22Rv1 (cell line): Measurements from ENCODE around the gene METTL13.

ENCODE experiments used
- H3K27ac ChIP-seq: fragments of 450-650 bp; 2 replicates; pipeline ENCODE4 v1.5.1; 2017
- ZFX ChIP-seq: fragments of 450-650 bp; IDR thresholded peaks from 2 replicates; pipeline ENCODE4 v1.6.1; 2017; ENCODE audit warnings: antibody characterized with exemption, borderline replicate concordance
- TF ChIP-seq, protein P1 (sequence below): fragments of 450-650 bp; IDR thresholded peaks from 2 replicates; pipeline ENCODE4 v1.5.1; 2017; ENCODE audit warnings: mild to moderate bottlenecking

METTL13 gene

DNA sequence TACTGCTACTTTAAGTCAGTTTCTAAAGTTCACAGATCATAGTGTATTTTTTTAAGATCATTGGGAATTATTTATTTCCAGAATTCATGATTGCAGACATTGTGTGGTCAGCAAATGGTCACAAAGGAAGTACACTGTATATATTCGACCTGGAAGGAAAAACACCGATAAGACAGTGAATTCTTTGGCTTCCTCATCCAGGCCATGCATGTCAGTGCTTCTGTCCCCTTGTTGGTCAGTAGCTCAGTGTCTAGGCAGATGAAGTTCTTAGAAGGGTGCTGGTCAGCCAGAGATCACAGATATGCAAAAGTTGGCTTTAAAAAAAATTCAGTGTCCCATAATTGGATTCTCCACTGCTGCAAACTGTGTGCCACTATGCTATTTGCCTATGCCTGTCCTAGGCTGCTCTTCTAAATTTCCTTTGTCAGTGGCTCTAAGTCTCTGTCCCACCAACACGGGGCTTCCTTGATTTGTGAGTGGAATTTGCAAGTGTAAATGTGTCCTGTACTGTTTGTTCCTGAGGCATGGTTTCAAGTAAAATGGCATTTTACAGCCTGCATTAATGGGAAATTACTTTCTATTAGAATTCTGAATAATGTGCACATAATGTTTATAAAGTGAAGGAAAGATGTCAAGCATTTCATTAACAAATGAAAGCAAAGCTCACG, 27.6 kb upstream of the METTL13 start:
- H3K27ac ChIP-seq = no peak overlapping the region
- no peak for TF ChIP-seq ZFX
- TF ChIP-seq, protein P1, sequence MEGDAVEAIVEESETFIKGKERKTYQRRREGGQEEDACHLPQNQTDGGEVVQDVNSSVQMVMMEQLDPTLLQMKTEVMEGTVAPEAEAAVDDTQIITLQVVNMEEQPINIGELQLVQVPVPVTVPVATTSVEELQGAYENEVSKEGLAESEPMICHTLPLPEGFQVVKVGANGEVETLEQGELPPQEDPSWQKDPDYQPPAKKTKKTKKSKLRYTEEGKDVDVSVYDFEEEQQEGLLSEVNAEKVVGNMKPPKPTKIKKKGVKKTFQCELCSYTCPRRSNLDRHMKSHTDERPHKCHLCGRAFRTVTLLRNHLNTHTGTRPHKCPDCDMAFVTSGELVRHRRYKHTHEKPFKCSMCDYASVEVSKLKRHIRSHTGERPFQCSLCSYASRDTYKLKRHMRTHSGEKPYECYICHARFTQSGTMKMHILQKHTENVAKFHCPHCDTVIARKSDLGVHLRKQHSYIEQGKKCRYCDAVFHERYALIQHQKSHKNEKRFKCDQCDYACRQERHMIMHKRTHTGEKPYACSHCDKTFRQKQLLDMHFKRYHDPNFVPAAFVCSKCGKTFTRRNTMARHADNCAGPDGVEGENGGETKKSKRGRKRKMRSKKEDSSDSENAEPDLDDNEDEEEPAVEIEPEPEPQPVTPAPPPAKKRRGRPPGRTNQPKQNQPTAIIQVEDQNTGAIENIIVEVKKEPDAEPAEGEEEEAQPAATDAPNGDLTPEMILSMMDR = no peak

DNA sequence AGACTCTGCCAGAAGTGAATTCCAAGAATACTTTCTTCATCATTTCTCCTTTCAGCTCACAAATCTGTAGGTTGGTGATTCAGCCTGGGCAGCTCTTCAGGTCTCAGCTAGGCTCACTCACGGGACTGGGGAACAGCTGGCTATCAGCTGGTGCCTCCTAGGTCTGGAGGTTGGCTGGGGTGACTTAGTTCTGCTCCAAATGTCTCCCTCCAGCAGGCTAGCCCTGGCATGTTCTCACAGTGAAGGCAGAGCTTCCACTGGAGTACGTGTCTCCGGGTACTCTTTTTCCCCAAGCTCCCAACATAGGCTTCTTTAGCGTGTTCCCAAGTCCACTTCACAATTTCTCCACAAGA, 27.1 kb upstream of the METTL13 start:
- TF ChIP-seq, protein P1 = no peak
- TF ChIP-seq ZFX = no peak
- H3K27ac ChIP-seq = no peak overlapping the region

DNA sequence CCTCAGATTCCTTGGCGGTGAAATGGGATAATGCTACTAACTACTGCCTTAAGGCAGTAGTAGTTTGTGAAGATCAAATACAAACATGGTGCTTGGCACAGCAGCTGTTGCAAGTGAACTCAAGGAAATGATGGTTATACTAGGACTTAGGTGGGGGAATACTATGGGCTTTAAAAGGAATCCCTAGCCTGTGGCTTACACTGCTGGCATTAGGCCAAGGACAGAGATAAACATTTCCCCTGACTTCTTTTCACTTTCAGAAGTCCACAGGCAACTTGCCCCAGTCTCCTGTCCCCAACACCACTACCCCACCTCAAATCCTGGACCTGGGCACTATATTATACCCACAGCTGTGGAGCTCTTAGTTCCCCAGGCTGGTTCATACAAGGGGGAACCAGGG, 26.5 kb upstream of the METTL13 start:
- no peak for TF ChIP-seq ZFX
- TF ChIP-seq, protein P1 = no peak
- H3K27ac ChIP-seq = no peak overlapping the region

DNA sequence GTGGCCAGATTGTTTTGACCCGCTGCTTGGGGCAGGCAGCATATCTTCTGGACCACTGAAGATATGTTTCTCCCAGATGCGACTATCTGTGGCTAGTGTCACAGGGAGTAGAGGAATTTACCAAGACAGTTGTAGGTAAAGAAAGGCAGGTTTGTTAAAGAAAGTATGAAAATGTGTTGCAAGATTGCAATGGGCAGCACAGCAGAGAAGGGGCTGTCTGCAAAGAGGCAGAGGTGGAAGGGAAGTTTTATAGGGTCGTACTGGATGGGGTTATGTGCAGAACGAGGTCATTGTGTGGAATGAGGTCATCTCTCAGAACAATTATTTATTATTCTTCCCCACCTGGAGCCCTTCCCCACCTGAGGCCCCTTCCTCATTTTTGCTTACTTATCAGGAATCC, 24.6 kb upstream of the METTL13 start:
- no peak for TF ChIP-seq ZFX
- TF ChIP-seq, protein P1 = no peak
- H3K27ac ChIP-seq = no peak overlapping the region

DNA sequence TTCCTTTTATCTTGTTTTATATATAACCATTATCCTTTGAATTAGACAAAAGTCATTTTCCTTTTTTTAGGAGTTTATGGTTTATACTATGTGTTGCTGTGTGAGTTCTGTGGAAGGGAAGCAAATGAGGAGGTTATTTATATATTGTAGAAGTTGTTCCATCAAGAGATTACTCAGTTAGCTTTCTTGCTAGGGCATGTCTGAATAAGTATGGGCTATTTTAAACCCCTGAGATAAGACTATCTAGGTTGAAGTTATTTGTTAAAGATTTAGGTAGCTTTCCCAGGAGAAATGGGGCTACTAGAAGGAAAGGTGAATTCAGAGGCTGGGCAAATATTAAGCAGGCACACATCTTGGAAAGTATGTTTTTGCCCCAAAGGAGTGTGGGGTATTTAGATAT, 23.4 kb upstream of the METTL13 start:
- TF ChIP-seq, protein P1 = no peak
- no peak for TF ChIP-seq ZFX

DNA sequence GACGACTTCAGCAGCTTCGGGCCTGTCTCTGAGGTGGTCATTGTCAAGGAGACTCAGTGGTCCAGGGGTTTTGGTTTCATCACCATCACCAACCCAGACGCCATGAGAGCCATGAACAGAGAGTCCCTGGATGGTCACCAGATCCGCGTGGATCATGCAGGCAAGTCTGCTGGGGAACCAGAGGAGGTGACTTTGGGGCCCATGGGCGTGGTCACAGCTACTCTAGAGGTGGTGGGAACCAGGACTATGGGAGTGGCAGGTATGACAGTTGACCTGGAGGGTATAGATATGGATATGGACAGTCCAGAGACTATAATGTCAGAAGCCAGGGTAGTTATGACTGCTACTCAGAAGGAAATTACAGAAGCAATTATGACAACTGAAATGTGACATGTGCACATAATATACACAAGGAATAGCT, 19.3 kb upstream of the METTL13 start:
- H3K27ac ChIP-seq = no peak overlapping the region
- TF ChIP-seq, protein P1 = no peak
- TF ChIP-seq ZFX = no peak

More for the DNA sequence above, 23.4 kb upstream of the METTL13 start:
- no peak overlapping the region for H3K27ac ChIP-seq

DNA sequence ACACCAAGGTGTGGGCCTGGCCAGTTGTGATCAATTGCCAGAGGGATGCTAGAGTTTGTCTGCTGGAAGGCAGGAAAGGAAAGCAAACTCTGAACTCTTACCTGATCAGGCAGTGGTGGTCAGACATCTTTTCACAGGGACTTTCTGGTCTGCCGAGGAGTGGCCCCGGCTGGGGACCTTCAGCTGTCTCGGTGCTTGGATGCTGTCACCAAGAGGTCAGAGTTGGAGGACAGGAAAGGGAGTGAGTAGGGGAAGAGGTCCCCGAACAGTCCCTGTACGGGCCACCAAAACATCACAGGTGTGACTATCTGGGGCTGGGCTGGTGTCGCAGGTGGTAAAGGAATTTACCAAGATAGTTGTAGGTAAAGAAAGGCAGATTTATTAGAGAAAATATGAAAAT, 17.7 kb upstream of the METTL13 start:
- TF ChIP-seq, protein P1 = no peak
- no peak overlapping the region for H3K27ac ChIP-seq
